CD4-positive, alpha-beta T cell treated with Interleukin-15 for 1 hour (primary cell): ENCODE data around the gene EIF3L.
"Not testable (repeated sequence)": the region's sequence is repeated elsewhere in the genome, so short reads cannot be mapped to it uniquely, and the experiment has no call there.

Experiments
- DNase-seq: peaks from one replicate; pipeline ENCODE4 v3.0.0-alpha.2; 2020

EIF3L gene

DNA sequence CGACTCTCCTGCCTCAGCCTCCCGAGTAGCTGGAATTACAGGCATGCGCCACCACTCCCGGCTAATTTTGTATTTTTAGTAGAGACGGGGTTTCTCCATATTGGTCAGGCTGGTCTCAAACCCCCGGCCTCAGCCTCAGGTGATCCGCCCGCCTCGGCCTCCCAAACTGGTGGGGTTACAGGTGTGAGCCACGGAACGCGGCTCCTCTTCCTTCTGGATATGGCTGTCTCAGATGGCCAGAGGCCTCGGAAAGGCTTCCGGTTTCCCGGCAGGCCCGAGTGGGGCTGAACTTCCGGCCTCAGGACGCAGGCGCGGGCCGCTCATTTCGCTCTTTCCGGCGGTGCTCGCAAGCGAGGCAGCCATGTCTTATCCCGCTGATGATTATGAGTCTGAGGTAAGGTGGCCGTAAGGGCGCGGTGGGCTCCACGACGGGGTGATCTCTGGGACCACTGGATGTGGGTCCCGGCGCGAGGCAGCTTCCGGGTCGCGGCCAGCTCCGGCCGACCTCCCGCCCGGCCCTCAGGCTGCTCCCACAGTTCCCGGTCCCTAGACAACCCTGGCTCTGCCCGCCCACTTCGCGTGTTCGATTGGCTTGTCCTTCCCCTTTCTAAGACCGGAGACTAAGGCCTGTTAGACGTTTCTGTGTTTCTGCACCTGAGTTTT lies at the start of gene EIF3L:
TSS of gene EIF3L (plus strand) at position 331 of the 663 bp plus-strand sequence. CDS start at position 362, 31 bp downstream.
- DNase-seq = peak; percentile 86

DNA sequence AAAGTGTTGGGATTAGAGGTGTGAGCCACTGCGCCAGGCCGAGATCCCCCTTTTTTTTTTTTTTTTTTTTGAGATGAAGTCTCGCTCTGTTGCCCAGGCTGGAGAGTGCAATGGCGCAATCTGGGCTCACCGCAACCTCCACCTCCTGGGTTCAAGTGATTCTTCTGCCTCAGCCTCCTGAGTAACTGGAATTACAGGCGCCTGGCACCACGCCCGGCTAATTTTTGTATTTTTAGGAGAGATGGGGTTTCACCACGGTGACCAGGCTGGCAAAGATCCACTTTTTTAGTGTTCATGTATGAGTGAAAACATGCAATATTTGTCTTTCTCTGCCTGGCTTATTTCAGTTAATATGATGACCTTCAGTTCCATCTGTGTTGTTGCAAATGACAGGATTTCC lies 49.2 kb upstream of the EIF3L start:
- not testable (repeated sequence) for DNase-seq

DNA sequence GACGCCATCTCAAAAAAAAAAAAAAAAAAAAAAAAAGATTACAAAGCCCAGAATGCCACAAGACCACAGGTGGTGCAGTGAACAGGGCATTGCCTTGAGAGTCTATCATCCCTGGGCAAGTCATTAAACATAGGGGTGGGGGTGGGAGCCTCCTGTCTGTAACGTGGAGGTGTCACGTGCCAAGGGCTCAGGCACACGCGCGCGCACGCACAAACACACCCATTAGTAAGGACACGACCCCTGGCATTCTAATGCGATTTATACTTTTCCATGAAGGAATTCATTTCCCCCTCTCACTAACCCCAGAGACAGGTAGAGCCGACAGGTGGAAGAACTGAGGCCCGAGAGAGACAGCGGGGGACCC lies 47.3 kb upstream of the EIF3L start:
- no peak for DNase-seq

DNA sequence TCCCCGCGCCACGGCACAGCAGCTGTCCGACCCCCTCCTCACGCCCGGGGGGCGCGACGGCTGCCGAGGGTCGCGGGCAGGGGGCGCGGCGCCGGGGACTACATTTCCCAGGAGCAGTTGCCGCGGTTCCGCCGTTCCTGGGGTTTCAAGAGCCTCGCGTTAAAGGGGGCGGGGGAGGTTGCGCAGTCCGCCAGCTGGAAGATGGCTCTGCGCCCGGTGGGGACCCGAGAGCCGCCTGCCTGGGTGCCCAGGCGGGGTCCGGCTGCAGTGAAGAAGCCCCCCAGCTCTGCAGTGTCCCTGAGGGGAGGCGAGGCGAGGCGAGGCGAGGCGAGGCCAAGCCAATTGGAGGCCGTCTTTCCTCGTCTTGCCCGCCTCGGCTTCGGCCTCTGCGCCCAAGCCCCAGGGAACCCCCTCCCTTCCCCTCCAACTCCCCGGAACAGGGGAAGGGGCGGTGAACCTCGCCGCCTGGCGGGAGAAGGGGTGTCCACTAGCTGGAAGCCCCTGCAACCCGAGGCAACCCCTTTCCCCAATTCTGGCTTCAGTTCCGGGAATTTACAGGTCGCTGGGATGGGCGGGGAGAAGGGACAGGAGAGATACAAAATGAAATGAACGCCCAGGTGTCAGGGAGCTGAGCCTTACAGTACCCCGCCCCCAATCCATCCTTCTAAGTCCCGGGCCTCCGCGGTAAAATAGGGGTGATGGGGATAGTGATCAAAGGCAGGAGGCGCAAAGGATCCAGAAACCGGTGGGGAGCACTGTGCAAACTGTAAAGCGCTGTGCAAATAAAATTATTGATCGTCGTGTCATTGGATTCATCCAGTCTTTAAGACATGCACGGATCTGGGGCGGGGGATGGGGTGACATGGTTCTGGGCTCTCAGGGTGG lies 46.7 kb upstream of the EIF3L start:
- DNase-seq = no peak

DNA sequence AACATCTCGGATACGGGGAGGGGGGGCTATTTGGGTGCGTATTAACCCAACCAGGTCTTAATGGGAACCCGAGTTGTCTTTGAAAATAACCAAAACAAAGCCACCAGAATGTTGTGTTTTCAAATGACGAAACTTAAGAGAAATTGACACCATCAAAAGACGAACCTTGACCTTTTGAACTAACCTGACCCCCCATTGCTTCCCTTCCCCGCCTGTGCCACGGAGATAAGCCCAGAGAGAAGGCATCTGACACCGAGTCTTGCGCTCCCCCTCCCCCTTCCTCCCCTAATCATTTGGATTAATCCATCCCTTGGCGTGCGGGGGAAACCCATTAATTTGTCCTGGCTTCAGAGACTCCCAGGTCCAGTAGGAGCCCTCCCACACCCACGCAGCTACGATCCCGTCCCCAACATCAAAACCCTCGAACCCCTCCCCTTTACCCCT lies 46.0 kb upstream of the EIF3L start:
- DNase-seq = no peak

DNA sequence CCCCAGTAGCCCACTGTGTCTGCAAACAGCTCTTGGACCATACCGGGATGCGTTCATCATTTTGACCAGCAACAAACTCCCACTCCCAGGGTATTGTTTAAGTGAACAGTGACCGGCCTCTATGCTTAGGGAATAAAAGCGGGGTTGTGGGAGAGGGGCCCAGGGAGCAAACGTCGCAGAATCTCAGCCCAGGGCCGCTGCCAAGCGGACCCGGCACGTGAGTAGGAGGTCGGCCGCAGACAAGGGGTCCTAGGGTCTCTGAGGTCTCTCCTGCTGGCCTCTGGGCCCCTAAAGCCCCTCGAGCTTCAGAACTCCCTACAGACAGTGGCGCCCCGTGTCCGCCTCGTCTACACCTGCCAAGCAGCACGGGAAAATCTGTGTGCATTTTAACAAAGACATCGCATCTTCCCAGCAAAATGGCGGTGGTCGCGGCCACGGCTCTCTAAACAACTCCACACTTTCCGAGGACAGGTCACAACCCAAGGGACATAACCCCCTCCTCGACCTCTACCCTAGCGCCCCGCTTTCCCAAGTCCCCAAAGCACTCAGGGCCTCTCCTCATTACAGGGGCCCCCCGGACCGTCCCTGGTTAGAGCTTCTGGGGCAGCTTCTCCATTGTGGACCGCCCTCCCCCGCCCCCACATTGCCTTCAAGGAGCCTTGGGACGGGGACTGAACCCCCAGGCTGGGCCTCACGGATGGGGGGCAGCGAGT lies 45.4 kb upstream of the EIF3L start:
- no peak for DNase-seq

DNA sequence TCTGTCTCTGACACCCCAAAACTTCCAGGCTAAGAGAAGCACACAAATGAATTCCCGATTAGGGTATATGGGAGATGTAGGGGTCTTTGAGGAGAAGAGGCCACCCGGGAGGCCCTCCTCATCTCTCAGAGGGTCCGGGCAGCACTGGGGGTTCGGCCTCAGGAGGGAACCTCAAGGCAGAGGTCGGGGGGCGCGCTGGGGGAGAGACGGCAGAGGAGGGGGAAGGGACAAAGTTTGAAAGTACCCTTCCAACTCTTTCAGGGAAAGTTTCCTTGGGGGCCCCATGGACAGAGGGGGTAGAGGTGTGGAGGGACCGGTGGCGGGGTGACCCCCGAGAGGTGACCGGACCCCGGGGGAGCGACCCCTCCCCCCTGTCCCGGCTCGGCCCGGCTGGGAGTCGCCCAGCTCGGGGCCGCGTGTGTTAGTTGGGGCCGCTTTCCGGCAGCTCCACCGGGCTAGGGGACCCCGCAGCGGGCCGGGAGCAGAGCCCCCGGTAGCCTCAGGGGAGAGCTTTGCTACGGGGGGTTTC lies 44.8 kb upstream of the EIF3L start:
- DNase-seq = no peak

DNA sequence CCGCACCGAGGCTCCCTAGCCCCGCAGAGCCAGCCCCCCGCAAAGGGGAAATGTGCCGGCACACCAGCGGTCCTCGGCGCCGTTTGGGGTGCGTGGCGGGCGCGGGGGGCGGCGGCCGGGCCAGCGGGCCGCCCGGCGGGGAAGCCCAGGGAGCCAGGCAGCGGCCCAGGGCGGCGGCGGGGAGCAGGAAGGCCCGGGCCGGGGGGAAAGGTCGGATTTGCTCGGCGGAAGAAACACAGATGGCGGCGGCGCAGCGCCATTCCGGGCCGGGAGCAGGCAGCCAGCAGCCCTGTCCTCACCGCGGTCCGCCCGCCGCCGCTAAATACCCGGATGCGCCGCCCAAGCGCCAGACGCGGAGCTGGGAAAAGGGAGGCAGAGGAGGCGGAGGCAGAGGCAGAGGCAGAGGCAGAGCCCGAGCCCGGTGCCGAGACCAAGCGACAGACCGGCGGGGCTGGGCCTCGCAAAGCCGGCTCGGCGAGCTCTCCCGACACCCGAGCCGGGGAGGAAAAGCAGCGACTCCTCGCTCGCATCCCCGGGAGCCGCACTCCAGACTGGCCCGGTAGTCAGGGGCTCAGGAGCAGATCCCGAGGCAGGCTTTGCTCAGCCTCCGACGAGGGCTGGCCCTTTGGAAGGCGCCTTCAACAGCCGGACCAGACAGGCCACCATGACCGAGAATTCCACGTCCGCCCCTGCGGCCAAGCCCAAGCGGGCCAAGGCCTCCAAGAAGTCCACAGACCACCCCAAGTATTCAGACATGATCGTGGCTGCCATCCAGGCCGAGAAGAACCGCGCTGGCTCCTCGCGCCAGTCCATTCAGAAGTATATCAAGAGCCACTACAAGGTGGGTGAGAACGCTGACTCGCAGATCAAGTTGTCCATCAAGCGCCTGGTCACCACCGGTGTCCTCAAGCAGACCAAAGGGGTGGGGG lies 44.1 kb upstream of the EIF3L start:
- DNase-seq = peak; percentile 72

DNA sequence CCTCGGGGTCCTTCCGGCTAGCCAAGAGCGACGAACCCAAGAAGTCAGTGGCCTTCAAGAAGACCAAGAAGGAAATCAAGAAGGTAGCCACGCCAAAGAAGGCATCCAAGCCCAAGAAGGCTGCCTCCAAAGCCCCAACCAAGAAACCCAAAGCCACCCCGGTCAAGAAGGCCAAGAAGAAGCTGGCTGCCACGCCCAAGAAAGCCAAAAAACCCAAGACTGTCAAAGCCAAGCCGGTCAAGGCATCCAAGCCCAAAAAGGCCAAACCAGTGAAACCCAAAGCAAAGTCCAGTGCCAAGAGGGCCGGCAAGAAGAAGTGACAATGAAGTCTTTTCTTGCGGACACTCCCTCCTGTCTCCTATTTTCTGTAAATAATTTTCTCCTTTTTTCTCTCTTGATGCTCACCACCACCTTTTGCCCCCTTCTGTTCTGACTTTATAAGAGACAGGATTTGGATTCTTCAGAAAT lies 43.4 kb upstream of the EIF3L start:
- DNase-seq = no peak

DNA sequence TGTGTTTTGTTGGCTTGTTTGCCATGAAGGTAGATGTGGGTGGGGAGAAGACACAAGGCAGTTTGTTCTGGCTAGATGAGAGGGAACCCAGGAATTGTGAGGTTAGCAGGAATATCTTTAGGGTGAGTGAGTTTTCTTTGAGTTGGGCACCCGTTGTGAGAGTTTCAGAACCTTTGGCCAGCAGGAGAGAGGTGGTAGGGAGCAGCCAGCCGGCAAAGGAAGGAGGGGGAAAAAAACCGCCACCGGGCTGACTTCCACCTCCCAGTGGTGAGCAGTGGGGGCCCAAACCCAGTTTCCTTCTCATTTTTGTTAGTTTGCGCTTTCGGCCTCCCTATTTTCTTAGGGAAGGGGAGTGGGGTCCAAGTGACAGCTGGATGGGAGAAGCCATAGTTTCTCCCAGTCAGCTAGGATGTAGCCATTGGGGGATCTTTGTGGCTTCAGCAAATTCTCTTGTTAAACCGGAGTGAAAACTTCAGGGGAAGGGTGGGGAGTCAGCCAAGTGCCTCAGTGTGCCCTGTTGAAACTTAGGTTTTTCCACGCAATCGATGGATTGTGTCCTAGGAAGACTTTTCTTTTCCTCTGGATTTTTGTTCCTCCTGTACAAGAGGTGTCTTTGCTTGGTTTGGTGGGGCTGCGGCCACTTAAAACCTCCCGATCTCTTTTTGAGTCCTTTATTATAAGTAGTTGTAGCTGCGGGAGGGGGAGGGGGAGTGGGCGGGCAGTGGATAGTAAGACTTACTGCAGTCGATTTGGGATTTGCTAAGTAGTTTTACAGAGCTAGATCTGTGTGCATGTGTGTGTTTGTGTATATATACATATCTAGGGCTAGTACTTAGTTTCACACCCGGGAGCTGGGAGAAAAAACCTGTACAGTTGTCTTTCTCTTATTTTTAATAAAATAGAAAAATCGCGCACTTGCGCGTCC lies 42.5 kb upstream of the EIF3L start:
- DNase-seq = no peak

DNA sequence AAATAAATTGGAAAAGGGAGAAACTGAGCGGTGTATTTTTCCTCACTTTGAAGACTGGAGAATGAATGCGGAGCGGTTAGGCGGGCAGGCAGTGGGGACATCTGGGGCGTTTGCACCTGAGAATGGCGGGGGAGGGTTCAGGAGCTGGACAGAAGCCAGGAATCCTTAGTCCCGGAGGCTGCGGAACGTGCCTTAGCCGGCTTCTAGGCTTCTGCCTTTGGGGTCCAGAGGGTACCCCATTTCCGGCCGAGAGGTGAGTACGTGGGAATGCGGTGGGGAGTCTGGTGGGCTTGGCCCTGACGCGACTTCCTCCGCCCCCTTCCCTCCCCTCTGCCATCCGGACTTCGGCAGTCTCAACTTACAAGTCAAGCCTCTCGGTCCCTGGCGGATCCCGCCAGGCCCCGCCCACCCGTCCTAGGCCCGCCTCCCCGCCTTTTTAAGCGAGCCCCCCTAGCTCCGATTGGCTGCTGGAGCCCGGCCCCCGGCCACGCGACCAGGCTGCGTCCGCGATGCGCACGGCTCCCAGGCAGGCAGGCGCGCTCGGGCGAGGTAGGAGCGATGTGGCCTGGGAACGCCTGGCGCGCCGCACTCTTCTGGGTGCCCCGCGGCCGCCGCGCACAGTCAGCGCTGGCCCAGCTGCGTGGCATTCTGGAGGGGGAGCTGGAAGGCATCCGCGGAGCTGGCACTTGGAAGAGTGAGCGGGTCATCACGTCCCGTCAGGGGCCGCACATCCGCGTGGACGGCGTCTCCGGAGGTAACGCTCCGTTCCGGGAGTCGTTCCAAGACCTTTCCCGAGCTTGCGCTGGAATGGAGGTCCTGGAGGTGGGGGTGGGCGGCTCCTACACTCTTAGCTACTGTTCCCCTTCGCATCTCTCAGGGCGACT lies 41.6 kb upstream of the EIF3L start, which contains the start of gene GCAT:
TSS of gene GCAT (plus strand) at position 525 of the 884 bp plus-strand sequence. CDS start at position 559, 34 bp downstream.
- peak; percentile 89 for DNase-seq

DNA sequence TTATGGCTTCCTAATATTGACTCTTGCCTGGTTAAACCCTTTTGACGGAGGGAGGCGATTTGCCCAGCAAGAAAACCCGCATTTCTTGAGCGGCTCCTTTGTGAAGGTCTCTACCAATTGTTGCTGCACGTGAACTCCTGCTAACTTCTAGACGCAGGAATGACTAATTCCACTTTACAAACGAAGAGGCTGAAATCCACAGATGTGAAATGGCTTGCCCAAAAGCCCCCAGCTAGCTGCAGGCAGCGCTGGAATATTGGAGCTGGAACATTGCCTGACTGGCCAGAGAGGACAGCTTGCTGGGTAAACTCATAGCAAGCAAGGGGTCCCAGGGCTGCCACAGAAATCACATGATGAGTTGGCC lies 40.9 kb upstream of the EIF3L start:
- DNase-seq = no peak

DNA sequence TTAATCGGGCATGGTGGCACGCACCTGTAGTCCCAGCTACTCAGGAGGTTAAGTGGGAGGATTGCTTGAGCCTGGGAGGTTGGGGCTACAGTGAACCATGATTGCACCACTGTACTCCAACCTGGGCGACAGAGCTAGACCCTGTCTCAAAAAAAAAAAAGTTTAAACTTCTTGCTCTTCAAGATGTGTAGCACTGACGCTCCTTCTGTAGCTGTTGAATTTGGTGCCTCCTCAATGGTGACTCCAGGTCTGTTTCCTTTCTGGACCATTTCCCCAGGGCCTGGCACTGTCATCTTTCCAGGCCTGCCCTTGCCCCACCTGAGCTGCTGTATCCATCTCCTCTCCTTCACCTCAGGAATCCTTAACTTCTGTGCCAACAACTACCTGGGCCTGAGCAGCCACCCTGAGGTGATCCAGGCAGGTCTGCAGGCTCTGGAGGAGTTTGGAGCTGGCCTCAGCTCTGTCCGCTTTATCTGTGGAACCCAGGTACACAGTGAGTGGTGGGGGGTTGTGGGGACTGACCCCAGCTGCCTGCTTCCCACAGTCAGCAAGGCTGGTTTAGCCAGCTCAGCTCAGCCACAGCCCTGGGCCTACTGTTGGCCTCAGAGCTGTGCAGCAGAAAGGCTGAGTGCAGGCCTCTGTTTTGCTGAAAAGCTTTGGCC lies 39.4 kb upstream of the EIF3L start:
- no peak for DNase-seq

DNA sequence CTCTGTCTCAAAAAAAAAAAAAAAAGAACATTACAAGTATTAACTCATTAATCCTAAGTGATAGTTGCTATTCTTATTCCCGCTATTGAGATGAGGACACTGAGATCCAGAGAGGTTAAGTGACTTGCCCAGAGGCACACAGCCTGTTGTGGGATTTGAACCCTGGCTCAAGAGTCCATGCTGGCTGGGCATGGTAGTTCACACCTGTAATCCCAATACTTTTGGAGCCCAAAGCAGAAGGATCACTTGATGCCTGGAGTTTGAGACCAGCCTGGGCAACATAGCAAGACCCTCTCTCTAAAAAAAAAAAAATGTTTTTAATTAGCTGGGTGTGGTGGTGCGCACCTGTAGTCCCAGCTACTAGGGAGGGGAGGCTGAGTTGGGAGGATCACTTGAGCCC lies 37.4 kb upstream of the EIF3L start:
- no peak for DNase-seq

DNA sequence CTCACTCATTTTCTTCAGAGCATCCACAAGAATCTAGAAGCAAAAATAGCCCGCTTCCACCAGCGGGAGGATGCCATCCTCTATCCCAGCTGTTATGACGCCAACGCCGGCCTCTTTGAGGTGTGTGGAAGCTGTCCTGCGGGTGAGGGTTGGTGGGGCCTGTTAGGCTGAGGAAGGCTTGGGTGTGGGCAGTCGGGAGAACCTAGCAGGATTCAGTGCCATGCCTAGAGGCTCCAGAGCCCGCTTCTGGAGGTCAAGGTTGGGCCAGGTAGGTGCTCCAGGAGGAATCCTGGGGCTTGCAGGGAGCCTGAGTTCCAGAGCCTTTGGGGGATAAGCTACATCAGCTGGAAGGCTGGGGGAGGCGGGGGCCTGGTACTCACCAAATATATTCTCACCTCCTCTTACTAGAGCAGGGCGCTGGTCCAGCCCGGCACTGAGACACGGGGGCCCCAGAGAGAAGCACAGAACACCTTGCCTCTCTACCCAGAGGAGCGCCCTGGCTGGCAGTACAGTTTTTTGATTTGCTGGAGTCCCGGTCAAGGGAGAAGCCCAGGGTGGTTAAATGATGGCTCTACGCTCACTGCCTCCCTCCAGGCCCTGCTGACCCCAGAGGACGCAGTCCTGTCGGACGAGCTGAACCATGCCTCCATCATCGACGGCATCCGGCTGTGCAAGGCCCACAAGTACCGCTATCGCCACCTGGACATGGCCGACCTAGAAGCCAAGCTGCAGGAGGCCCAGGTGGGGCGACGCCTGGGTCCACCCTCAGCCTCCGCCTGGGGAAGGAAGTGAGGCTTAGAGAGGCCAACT lies 36.1 kb upstream of the EIF3L start:
- DNase-seq = no peak

DNA sequence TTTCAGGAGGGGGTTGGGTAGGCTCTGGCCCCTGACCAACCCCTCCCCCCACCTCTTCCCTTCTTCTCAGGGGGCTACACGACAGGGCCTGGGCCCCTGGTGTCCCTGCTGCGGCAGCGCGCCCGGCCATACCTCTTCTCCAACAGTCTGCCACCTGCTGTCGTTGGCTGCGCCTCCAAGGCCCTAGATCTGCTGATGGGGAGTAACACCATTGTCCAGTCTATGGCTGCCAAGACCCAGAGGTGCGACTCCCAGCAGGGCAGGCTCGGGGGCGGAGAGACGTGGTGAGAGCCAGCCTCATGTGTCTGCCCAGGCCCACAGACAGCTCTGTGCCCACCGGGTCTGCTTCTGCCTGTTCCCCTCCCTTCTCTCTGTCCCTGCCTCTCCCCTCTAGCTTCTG lies 33.6 kb upstream of the EIF3L start:
- no peak for DNase-seq

DNA sequence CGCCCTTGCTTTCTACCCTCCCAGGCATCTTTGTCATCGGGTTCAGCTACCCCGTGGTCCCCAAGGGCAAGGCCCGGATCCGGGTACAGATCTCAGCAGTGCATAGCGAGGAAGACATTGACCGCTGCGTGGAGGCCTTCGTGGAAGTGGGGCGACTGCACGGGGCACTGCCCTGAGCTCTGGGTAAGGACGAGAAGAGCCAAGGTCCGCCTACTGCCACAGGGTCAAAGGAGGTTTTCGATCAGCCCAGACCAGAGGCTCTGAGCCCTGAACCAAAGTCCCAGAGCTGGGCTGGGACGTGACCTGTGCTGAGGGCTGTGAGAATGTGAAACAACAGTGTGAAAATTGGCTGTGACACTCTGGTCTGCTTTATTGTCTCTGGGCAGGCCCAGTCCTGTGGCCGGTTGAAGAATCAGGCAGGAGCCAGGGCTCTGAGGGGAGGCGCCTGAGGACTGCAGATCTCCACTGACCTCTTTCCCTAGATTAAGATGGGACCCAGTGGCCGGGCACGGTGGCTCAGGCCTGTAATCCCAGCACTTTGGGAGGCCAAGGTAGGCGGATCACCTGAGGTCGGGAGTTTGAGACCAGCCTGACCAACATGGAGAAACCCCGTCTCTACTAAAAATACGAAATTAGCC lies 32.6 kb upstream of the EIF3L start:
- no peak for DNase-seq
